K562 (cell line): Measurements from ENCODE around the gene ARL2. TPM values are rescaled to one million over a fixed set of nuclear protein-coding genes. Genes with fewer than 3 reads are reported as not detected.

Experiments used
- BMI1 ChIP-seq: fragments of 150-350 bp; IDR thresholded peaks from 2 replicates; pipeline ENCODE4 v1.6.1; 2014; ENCODE audit warnings: low read length
- C11orf30 ChIP-seq: fragments of 450-650 bp; IDR thresholded peaks from 2 replicates; pipeline ENCODE4 v1.6.1; 2016; ENCODE audit warnings: low read depth, mild to moderate bottlenecking
- CAMTA2 ChIP-seq: fragments of 250-450 bp; sonication (Bioruptor Pico); conservative IDR thresholded peaks from 2 replicates; pipeline ENCODE4 v1.5.1; 2022
- DMBX1 ChIP-seq: fragments of 250-450 bp; sonication (Bioruptor Pico); IDR thresholded peaks from 2 replicates; pipeline ENCODE4 v1.8.0; 2022; ENCODE audit warnings: inconsistent platforms, mild to moderate bottlenecking, moderate library complexity, borderline replicate concordance
- E2F3 ChIP-seq: fragments of 250-450 bp; sonication (Bioruptor Pico); IDR thresholded peaks from 2 replicates; pipeline ENCODE4 v1.4.0; 2020; ENCODE audit warnings: mild to moderate bottlenecking
- ELF1 ChIP-seq: fragments of 200-800 bp; sonication (Bioruptor generic); IDR thresholded peaks from 2 replicates; pipeline ENCODE4 v1.6.1; 2016; ENCODE audit warnings: missing genetic modification characterization, missing compliant biosample characterization
- ETV1 ChIP-seq: fragments of 450-650 bp; conservative IDR thresholded peaks from 2 replicates; pipeline ENCODE4 v1.6.1; 2016; ENCODE audit warnings: missing genetic modification characterization, control low read depth, low read depth, missing compliant biosample characterization
- IRF2 ChIP-seq: sonication (generic); formaldehyde crosslinking; IDR thresholded peaks from 2 replicates; pipeline ENCODE4 v1.8.1; 2022; ENCODE audit warnings: mild to moderate bottlenecking, missing genetic modification reagents
- LCOR ChIP-seq: sonication (generic); formaldehyde crosslinking; IDR thresholded peaks from 2 replicates; pipeline ENCODE4 v1.8.0; 2022; ENCODE audit warnings: mild to moderate bottlenecking, missing genetic modification reagents
- NFRKB ChIP-seq: fragments of 450-650 bp; IDR thresholded peaks from 2 replicates; pipeline ENCODE4 v1.6.1; 2016; ENCODE audit warnings: low read depth
- PRMT5 ChIP-seq: sonication (generic); formaldehyde crosslinking; IDR thresholded peaks from 2 replicates; pipeline ENCODE4 v1.5.0; 2020; ENCODE audit warnings: missing genetic modification reagents
- RNF2 ChIP-seq: sonication (generic); IDR thresholded peaks from 2 replicates; pipeline ENCODE4 v1.6.1; 2016
- SIN3A ChIP-seq, 2 experiments: fragments of 150-350 bp in 1 of 2; IDR thresholded peaks; 2 replicates each; pipeline ENCODE4 v1.6.1; 2011 to 2016; ENCODE audit warnings: borderline replicate concordance in 2 of 2, low read depth in 2 of 2, low read length in 2 of 2, mild to moderate bottlenecking in 2 of 2, moderate library complexity in 2 of 2; ENCODE audit not compliant: control insufficient read depth in 1 of 2
- SRSF1 ChIP-seq: fragments of 200-400 bp; formaldehyde crosslinking; IDR thresholded peaks from 2 replicates; pipeline ENCODE4 v1.6.1; 2017; ENCODE audit warnings: mild to moderate bottlenecking, low read depth, low read length, moderate library complexity
- ZBTB7A ChIP-seq: IDR thresholded peaks from 2 replicates; pipeline ENCODE4 v1.6.1; 2011; ENCODE audit warnings: low read depth, mild to moderate bottlenecking, low read length, moderate library complexity, borderline replicate concordance; ENCODE audit not compliant: control insufficient read depth
- ZC3H8 ChIP-seq: fragments of 450-650 bp; IDR thresholded peaks from 2 replicates; pipeline ENCODE4 v1.6.1; 2017
- ZNF23 ChIP-seq: fragments of 250-450 bp; sonication (Bioruptor Pico); IDR thresholded peaks from 2 replicates; pipeline ENCODE4 v1.4.0; 2020; ENCODE audit warnings: mild to moderate bottlenecking
- ZNF384 ChIP-seq: IDR thresholded peaks from 2 replicates; pipeline ENCODE4 v1.6.1; 2012; ENCODE audit warnings: low read depth, low read length, improper control_type of control experiment
- ZNF589 ChIP-seq: fragments of 200-800 bp; sonication (Bioruptor generic); IDR thresholded peaks from 2 replicates; pipeline ENCODE4 v1.6.1; 2016; ENCODE audit warnings: low read depth, missing genetic modification characterization, missing compliant biosample characterization
- polyA plus RNA-seq, 8 experiments: library from polyadenylated mRNA; depleted of rRNA in 4 of 8; stranded (reverse) in 5 of 8; unstranded in 3 of 8; fragments of >200 nt; fragmentation: Nextera tagmentation in 2 of 8; fragmentation: Illumina TruSeq in 1 of 8; extraction: Ambion mirVana in 2 of 8; extraction: Trizol in 1 of 8; gene quantifications; 2 replicates each; pipeline versions ENCODE4 v1.2.1 to v1.2.3, GENCODE V29; 2011 to 2014; ENCODE audit warnings: inconsistent platforms in 1 of 8, missing spikeins in 1 of 8
- total RNA-seq, 7 experiments: library from RNA; depleted of rRNA in 6 of 7; stranded (reverse); fragments of >200 nt in 6 of 7; fragmentation: Illumina TruSeq in 2 of 7; extraction: Trizol in 2 of 7; gene quantifications; 2 replicates each; pipeline versions ENCODE4 v1.2.1 to v1.2.3, GENCODE V29; 2011 to 2021; ENCODE audit warnings: low replicate concordance in 1 of 7
- TF ChIP-seq, protein P1 (sequence below): fragments of 450-650 bp; IDR thresholded peaks from 2 replicates; pipeline ENCODE4 v1.6.1; 2016; ENCODE audit warnings: missing biosample characterization, missing genetic modification characterization
- TF ChIP-seq, protein P2 (sequence below): sonication (generic); formaldehyde crosslinking; IDR thresholded peaks from 2 replicates; pipeline ENCODE4 v1.4.0; 2020; ENCODE audit warnings: mild to moderate bottlenecking, missing genetic modification reagents
- TF ChIP-seq, protein P3 (sequence below): sonication (generic); formaldehyde crosslinking; IDR thresholded peaks from 2 replicates; pipeline ENCODE4 v1.8.0; 2022; ENCODE audit warnings: mild to moderate bottlenecking, missing genetic modification reagents
- TF ChIP-seq, protein P4 (sequence below): fragments of 450-650 bp; formaldehyde crosslinking; IDR thresholded peaks from 2 replicates; pipeline ENCODE4 v1.4.0; 2022; ENCODE audit warnings: mild to moderate bottlenecking, moderate library complexity
- TF ChIP-seq, protein P5 (sequence below): fragments of 450-650 bp; IDR thresholded peaks from 2 replicates; pipeline ENCODE4 v1.6.1; 2014; ENCODE audit warnings: low read depth, mild to moderate bottlenecking, moderate library complexity, borderline replicate concordance

Gene ARL2
- total and polyA plus RNA-seq, 9 of the 15 experiments (the other 6 are each of a cell fraction or from before 2014, with no cell fraction given), result 5.7 to 154 (median 92.2) TPM

DNA sequence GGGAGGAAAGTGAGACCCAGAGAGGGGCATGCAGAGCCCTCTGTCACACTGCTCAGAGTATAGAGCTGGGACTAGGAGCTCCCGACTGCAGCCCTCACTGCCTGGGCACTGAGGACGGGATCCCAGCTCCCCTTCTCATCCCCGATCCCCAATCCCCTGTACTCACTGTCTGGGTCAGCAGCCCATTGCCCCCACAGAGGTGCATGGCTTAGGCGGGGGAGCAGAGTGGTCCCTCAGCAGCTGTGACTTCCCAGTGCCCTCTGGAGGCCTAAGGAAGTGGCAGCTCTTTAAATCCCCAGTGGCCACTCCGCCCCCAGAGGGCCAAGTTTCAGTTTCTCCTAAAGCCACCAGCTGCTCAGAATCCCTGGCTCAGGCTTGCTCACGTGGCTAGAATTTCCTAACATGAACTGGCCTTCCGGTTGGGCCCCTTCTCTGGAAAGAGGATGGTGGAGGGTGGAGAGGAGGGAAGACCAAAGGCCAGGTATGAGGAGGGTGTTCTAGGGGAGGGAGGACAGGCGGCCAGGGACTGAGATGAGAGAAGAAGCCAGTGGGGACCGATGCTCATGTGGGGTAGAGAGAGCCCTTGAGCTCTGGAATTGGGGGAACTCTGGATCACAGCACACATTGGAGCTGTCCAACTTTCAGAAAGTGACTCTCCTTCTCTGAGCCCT is 17.1 kb upstream of the ARL2 start, which contains the start of gene BATF2 (continued):
- TF ChIP-seq ELF1 (tag) (peak; percentile 63), DMBX1 (no peak), E2F3 (CRISPR knock-in tag) (no peak), IRF2 (CRISPR knock-in tag) (no peak), NFRKB (no peak), PRMT5 (no peak), ZBTB7A (peak; percentile 91), ZNF23 (no peak), RNF2 (no peak), ZNF589 (CRISPR knock-in tag) (0 out of 2 replicates have a peak, but pooled peaks have one; percentile 57), ZNF384 (no peak), SIN3A (IDR thresholded peaks at IDR 0.05; ENCODE audit: borderline replicate concordance in 2 of 2, control insufficient read depth in 1 of 2, low read depth in 2 of 2, low read length in 2 of 2) (peak; percentile 77 to 97; a peak in 3 of 4 replicates), LCOR (CRISPR knock-in tag) (0 out of 2 replicates have a peak, but pooled peaks have one; percentile 29), ZC3H8 (no peak), C11orf30 (no peak), BMI1 (no peak), ETV1 (tag) (no peak; the same call in none of the 2 replicates), SRSF1 (no peak), CAMTA2 (CRISPR knock-in tag) (no peak)
- TF ChIP-seq, protein P1, sequence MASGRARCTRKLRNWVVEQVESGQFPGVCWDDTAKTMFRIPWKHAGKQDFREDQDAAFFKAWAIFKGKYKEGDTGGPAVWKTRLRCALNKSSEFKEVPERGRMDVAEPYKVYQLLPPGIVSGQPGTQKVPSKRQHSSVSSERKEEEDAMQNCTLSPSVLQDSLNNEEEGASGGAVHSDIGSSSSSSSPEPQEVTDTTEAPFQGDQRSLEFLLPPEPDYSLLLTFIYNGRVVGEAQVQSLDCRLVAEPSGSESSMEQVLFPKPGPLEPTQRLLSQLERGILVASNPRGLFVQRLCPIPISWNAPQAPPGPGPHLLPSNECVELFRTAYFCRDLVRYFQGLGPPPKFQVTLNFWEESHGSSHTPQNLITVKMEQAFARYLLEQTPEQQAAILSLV, result no peak
- TF ChIP-seq, protein P2, sequence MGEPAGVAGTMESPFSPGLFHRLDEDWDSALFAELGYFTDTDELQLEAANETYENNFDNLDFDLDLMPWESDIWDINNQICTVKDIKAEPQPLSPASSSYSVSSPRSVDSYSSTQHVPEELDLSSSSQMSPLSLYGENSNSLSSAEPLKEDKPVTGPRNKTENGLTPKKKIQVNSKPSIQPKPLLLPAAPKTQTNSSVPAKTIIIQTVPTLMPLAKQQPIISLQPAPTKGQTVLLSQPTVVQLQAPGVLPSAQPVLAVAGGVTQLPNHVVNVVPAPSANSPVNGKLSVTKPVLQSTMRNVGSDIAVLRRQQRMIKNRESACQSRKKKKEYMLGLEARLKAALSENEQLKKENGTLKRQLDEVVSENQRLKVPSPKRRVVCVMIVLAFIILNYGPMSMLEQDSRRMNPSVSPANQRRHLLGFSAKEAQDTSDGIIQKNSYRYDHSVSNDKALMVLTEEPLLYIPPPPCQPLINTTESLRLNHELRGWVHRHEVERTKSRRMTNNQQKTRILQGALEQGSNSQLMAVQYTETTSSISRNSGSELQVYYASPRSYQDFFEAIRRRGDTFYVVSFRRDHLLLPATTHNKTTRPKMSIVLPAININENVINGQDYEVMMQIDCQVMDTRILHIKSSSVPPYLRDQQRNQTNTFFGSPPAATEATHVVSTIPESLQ (CRISPR knock-in tag), result 0 out of 2 replicates have a peak, but pooled peaks have one; percentile 49
- TF ChIP-seq, protein P3, sequence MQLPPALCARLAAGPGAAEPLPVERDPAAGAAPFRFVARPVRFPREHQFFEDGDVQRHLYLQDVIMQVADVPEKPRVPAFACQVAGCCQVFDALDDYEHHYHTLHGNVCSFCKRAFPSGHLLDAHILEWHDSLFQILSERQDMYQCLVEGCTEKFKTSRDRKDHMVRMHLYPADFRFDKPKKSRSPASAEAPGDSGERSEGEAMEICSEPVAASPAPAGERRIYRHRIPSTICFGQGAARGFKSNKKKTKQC (CRISPR knock-in tag), result no peak
- TF ChIP-seq, protein P4, sequence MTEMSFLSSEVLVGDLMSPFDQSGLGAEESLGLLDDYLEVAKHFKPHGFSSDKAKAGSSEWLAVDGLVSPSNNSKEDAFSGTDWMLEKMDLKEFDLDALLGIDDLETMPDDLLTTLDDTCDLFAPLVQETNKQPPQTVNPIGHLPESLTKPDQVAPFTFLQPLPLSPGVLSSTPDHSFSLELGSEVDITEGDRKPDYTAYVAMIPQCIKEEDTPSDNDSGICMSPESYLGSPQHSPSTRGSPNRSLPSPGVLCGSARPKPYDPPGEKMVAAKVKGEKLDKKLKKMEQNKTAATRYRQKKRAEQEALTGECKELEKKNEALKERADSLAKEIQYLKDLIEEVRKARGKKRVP (CRISPR knock-in tag), result no peak
- TF ChIP-seq, protein P5, sequence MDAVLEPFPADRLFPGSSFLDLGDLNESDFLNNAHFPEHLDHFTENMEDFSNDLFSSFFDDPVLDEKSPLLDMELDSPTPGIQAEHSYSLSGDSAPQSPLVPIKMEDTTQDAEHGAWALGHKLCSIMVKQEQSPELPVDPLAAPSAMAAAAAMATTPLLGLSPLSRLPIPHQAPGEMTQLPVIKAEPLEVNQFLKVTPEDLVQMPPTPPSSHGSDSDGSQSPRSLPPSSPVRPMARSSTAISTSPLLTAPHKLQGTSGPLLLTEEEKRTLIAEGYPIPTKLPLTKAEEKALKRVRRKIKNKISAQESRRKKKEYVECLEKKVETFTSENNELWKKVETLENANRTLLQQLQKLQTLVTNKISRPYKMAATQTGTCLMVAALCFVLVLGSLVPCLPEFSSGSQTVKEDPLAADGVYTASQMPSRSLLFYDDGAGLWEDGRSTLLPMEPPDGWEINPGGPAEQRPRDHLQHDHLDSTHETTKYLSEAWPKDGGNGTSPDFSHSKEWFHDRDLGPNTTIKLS, result peak; percentile 63; the same call in 1 of the 2 replicates
